H1 (cell line): ENCODE measurements around the gene CREB3L4. TPM values are rescaled to one million over a fixed set of nuclear protein-coding genes. Genes with fewer than 3 reads are reported as not detected.

Experiments used
- ZNF274 ChIP-seq: IDR thresholded peaks from 2 replicates; pipeline ENCODE4 v1.7.0; 2012; ENCODE audit warnings: low read length, borderline replicate concordance; ENCODE audit errors: extremely low read depth
- polyA plus RNA-seq, 7 experiments: library from polyadenylated mRNA; depleted of rRNA in 3 of 7; stranded (reverse) in 5 of 7; unstranded in 2 of 7; fragments of >200 nt in 5 of 7; fragments of 200-250 nt in 2 of 7; gene quantifications; 1 replicate in 5 of 7; 2 replicates in 1 of 7; 4 replicates in 1 of 7; pipeline versions ENCODE4 v1.2.1 to v1.2.3, GENCODE V29; 2011 to 2013; ENCODE audit warnings: missing spikeins in 2 of 7, mixed read lengths in 2 of 7
- total RNA-seq: library from RNA; stranded (reverse); fragmentation: NEBNext Ultra II Directional; extraction: Animal tissue kit (Norgen Biotek cat#: 25700); gene quantifications from 2 replicates; pipeline ENCODE4 v1.2.1, GENCODE V29; 2021
- TF ChIP-seq, protein P1 (sequence below): IDR thresholded peaks from 2 replicates; pipeline ENCODE4 v1.6.1; 2012; ENCODE audit warnings: low read length, inconsistent platforms

Gene CREB3L4
- total and polyA plus RNA-seq, 2 of the 8 experiments (the other 6 are each of a cell fraction or from before 2014, with no cell fraction given), result 34.4 to 54.0 TPM

DNA sequence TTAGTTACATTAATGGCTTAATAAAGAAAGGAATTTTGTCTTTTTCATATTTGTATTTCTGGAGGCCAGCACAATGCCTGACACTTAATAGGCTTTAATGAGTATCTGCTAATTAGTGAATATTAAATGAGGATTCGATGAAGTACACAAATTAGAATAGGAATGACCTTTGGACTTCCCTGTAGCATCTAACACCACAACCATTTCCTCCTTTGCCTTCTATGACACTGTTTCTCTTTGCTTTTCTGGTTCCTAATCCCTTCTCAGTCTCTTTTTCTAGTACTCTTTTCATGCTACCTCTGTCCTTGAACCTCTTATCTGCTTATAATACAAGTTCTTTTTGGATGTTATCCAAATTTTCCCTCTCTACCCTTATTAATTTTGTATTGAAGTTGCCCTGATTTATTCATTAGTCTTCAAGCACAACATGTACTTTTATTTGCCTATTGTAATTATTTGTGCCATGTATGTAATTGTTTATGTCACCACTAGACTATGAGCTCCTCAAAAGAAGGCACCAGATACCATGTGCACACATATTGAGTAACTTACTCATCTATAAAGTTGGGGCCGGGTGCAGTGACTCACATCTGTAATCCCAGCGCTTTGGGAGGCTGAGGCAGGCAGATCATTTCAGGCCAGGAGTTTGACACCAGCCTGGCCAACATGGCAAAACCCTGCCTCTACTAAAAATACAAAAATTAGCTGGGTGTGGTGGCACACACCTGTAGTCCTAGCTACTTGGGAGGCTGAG lies 46.6 kb downstream of the CREB3L4 start (continued):
- TF ChIP-seq, protein P1, sequence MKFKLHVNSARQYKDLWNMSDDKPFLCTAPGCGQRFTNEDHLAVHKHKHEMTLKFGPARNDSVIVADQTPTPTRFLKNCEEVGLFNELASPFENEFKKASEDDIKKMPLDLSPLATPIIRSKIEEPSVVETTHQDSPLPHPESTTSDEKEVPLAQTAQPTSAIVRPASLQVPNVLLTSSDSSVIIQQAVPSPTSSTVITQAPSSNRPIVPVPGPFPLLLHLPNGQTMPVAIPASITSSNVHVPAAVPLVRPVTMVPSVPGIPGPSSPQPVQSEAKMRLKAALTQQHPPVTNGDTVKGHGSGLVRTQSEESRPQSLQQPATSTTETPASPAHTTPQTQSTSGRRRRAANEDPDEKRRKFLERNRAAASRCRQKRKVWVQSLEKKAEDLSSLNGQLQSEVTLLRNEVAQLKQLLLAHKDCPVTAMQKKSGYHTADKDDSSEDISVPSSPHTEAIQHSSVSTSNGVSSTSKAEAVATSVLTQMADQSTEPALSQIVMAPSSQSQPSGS, result no peak
- TF ChIP-seq ZNF274, result no peak
- TF ChIP-seq, all 59 proteins: peak for 0
